ENCODE results near the gene COL27A1. TPM values are rescaled to one million over a fixed set of nuclear protein-coding genes. Genes with fewer than 3 reads are reported as not detected.
A peak's percentile ranks its signal among the peaks of the same experiment; 100 is the strongest.

Gene COL27A1
- total and polyA plus RNA-seq, 4 donors = 1.9 to 59.4 (median 45.6) TPM

DNA sequence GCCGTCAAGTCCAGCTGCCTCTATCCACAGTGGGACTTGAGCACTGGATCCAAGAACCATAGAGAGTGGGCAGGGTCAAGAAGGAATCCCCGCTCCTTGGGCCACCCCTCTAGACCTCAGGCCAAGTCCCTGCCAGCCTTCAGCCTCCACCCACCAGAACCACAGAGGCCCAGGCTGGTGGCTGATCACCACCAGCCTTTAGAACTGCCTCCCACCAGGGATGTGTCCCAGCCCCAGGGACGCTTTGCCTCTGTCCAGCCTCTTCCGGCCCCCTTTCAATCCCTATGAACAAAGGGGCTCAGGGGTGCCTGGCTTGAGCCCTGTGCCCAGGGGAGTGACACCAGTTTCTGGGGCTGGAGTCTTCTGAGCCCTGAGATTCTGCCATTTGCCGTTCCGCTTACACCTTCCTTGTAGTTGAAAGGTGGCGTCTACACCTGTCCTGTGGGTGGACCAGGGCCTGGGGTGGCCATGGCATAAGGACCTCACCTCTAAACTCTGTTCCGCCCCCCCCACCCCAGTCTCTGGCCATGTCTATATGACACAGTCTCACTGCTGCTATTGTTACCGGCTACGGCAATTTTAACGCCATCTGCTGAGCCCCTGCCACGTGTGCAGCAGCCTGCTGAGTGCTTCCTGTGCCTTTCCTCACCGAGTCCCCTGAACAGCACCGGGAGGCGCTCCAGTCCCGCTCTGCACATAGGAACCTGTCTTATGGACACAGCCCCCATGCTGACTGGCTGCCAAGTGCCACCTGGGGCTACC, 131.8 kb downstream of the COL27A1 start:
- H3K9me3 ChIP-seq (ENCODE audit: control insufficient read depth, low read length) = no peaks in the 10 kb centered on the region
- intact Hi-C loops (cut with DNase I) = no loop called here

DNA sequence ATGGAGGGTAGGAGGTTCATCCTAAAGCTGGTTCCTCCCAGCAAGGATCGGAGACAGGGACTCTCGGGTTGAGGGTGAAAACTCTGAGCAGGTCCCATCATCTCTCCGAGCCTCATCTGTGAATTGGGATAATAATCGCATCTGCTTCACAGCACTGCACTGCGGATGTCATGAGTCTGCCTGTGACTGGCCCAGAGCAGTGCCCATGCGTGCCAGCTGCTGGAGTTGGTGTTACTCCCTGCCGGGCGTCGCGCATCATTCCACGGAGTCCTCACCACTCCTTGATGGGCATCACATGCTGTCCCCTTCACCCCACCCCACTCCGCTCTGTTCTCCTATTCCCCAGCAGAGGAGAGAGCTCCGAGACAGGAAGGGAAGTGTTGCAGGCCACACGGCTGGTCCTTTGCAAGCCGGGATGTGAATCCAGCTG, 132.4 kb downstream of the COL27A1 start:
- H3K27ac ChIP-seq (ENCODE audit: low read depth in 1 of 2, low read length in 2 of 2) = no peak overlapping the region
- DNase-seq = peak; percentile 40 to 68
- H3K27me3 ChIP-seq (ENCODE audit: control insufficient read depth in 1 of 2, insufficient read depth in 2 of 2, low read length in 1 of 2) = no peaks in the 10 kb centered on the region
- H3K36me3 ChIP-seq (ENCODE audit: control insufficient read depth in 1 of 2, insufficient read depth in 2 of 2, low read length in 1 of 2) = peaks cover 0 to 1% of the 10 kb centered on the region in 2 donors
- no peak for ATAC-seq (ENCODE audit: low FRiP score)
- intact Hi-C loops (cut with DNase I) = no loop called here
- H3K4me1 ChIP-seq (ENCODE audit: control insufficient read depth in 1 of 2, insufficient read depth in 2 of 2, low read length in 2 of 2) = no peaks in the 10 kb centered on the region
- no peak overlapping the region for H3K4me3 ChIP-seq (ENCODE audit: low read length in 2 of 2)
- 73 to 75% methylated on average over 15 of the region's 15 CpGs for WGBS, 2 donors
- no peaks in the 10 kb centered on the region for H3K9me3 ChIP-seq (ENCODE audit: control insufficient read depth, low read length)

More for the DNA sequence above, 131.8 kb downstream of the COL27A1 start:
- no peaks in the 10 kb centered on the region for H3K27me3 ChIP-seq (ENCODE audit: control insufficient read depth in 1 of 2, insufficient read depth in 2 of 2, low read length in 1 of 2)
- ATAC-seq (ENCODE audit: low FRiP score) = no peak
- WGBS, 2 donors = 76 to 79% methylated on average over 16 of the region's 16 CpGs
- DNase-seq = peak; percentile 29 to 54
- H3K4me3 ChIP-seq (ENCODE audit: low read length in 2 of 2) = no peak overlapping the region
- H3K36me3 ChIP-seq (ENCODE audit: control insufficient read depth in 1 of 2, insufficient read depth in 2 of 2, low read length in 1 of 2) = no peaks in the 10 kb centered on the region
- no peak overlapping the region for H3K27ac ChIP-seq (ENCODE audit: low read depth in 1 of 2, low read length in 2 of 2)
- H3K4me1 ChIP-seq (ENCODE audit: control insufficient read depth in 1 of 2, insufficient read depth in 2 of 2, low read length in 2 of 2) = no peaks in the 10 kb centered on the region

DNA sequence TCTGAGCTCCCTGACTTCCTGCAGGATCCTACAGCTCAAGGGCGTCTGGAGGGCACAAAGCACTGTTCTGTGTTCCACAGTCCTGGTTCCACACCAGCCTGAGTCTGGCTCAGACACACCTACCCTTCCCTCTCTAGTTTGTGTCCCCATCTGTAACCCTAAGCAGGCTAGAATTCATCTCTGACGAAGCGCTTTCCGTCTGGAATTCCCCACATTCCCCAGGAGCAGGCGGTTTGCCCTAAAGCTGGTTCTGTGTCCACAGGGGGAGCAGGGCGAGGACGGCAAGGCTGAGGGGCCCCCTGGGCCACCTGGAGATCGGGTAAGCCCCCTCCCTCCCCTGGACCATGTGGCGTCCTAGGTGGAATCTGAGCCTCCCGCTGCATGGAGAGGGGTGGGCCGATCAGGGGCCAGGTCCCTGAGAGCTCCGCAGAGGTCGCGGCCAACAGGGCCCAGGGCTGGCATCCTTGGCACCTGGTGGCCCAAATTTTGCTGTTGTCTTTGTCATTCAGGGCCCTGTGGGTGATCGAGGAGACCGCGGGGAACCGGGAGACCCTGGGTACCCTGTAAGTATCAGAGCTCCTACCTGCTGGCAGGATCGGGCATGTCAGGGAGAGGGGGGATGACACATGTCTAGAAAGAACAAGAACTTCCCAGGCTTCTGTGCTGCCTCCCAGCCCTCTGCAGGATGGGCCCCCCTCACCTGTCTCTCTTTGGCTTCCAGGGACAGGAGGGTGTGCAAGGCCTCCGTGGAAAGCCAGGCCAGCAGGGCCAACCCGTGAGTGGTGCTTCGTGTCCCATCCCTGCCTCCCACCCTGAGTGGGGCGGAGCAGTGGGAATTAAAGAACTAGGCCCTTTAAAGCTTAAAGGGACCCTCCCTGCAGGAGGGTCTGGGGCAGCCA, 133.1 kb downstream of the COL27A1 start:
- Histone ChIP-seq H3K9me3 (ENCODE audit: control insufficient read depth, low read length) (no peaks in the 10 kb centered on the region), H3K4me3 (ENCODE audit: low read length in 2 of 2) (no peak overlapping the region), H3K27ac (ENCODE audit: low read depth in 1 of 2, low read length in 2 of 2) (no peak overlapping the region), H3K36me3 (ENCODE audit: control insufficient read depth in 1 of 2, insufficient read depth in 2 of 2, low read length in 1 of 2) (peaks cover 0 to 1% of the 10 kb centered on the region in 2 donors), H3K4me1 (ENCODE audit: control insufficient read depth in 1 of 2, insufficient read depth in 2 of 2, low read length in 2 of 2) (no peaks in the 10 kb centered on the region), H3K27me3 (ENCODE audit: control insufficient read depth in 1 of 2, insufficient read depth in 2 of 2, low read length in 1 of 2) (no peaks in the 10 kb centered on the region)
- 57 to 58% methylated on average over 23 of the region's 23 CpGs for WGBS, 2 donors
- intact Hi-C loops (cut with DNase I) = no loop called here
- ATAC-seq (ENCODE audit: low FRiP score) (no peak), DNase-seq (peak; percentile 45 to 70)

DNA sequence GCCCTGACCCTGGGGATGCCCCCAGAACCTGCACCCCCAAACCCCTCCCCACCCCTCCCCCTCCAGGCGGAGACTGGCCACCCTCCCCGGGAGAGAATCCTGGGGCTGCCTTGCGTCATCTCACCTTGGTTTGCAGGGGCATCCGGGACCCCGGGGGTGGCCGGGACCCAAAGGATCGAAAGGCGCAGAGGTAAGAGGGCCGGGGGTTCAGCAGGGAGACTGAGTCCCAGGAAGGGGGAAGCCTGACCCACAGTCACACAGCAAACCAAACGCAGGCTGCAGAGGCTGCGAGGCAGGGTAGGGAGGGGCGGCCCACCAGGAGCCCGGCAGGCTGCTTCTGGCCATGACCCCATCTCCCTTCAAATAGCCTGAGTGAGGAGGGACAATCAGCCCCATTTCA, 133.8 kb downstream of the COL27A1 start:
- ATAC-seq (ENCODE audit: low FRiP score) = no peak
- H3K4me1 ChIP-seq (ENCODE audit: control insufficient read depth in 1 of 2, insufficient read depth in 2 of 2, low read length in 2 of 2) = no peaks in the 10 kb centered on the region
- 81 to 89% methylated on average over 12 to 13 of the region's 13 CpGs for WGBS, 2 donors
- peaks cover 0 to 1% of the 10 kb centered on the region in 2 donors for H3K36me3 ChIP-seq (ENCODE audit: control insufficient read depth in 1 of 2, insufficient read depth in 2 of 2, low read length in 1 of 2)
- no peaks in the 10 kb centered on the region for H3K9me3 ChIP-seq (ENCODE audit: control insufficient read depth, low read length)
- DNase-seq = peak; percentile 40 to 77
- no peaks in the 10 kb centered on the region for H3K27me3 ChIP-seq (ENCODE audit: control insufficient read depth in 1 of 2, insufficient read depth in 2 of 2, low read length in 1 of 2)
- no peak overlapping the region for H3K27ac ChIP-seq (ENCODE audit: low read depth in 1 of 2, low read length in 2 of 2)
- H3K4me3 ChIP-seq (ENCODE audit: low read length in 2 of 2) = no peak overlapping the region
- intact Hi-C loops (cut with DNase I) = no loop called here

DNA sequence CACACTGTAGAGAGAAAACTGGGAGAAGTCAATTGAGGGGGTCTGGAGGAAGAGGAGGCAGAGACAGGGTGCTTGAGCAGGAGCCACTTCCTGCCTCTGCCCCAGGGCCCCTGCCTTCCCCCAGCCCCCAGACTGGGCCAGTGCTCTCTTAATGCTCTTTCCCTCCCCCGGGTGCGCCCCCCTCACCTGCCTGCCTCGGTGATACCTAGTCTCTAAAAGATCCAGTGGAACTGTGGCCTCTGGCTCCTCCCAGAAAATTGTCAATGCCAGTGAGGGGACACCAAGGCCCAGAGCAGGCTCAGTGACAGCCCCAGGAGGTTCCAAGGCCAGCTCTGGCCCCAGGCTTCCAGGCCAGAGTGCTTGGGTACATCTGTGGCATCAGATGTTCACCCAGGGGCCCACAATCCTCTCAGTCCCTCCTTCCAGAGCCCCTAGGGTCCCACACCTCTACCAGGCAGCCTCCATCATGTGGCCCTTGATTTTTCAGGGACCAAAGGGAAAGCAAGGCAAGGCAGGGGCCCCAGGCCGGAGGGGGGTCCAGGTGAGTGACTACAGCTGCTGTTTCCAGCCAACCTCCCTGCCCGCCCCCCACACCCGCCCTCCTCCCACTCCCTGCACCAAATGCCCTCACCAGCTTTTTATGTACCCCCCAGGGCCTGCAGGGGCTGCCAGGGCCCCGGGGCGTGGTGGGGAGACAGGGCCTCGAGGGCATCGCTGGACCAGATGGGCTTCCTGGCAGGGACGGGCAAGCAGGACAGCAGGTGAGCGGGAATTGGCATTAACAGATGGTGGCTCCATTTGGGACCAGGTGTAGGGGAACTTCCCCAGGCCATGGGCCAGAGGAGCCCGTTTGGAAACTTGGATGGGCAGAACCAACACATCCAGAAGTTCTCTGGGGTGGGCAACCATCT, 134.5 kb downstream of the COL27A1 start:
- no peak for ATAC-seq (ENCODE audit: low FRiP score)
- WGBS, 2 donors = 75 to 80% methylated on average over 13 of the region's 13 CpGs
- Histone ChIP-seq H3K36me3 (ENCODE audit: control insufficient read depth in 1 of 2, insufficient read depth in 2 of 2, low read length in 1 of 2) (peaks cover 0 to 1% of the 10 kb centered on the region in 2 donors), H3K9me3 (ENCODE audit: control insufficient read depth, low read length) (no peaks in the 10 kb centered on the region), H3K4me1 (ENCODE audit: control insufficient read depth in 1 of 2, insufficient read depth in 2 of 2, low read length in 2 of 2) (no peaks in the 10 kb centered on the region), H3K27ac (ENCODE audit: low read depth in 1 of 2, low read length in 2 of 2) (no peak overlapping the region), H3K4me3 (ENCODE audit: low read length in 2 of 2) (no peak overlapping the region), H3K27me3 (ENCODE audit: control insufficient read depth in 1 of 2, insufficient read depth in 2 of 2, low read length in 1 of 2) (no peaks in the 10 kb centered on the region)
- DNase-seq = peak; percentile 41 to 68
- intact Hi-C loops (cut with DNase I) = loop anchor here (1.0 to 5.0 kb wide), 5 partner anchors 135 to 207 kb away; partner anchors contain the start of gene COL27A1 (in 1 of the 2)

DNA sequence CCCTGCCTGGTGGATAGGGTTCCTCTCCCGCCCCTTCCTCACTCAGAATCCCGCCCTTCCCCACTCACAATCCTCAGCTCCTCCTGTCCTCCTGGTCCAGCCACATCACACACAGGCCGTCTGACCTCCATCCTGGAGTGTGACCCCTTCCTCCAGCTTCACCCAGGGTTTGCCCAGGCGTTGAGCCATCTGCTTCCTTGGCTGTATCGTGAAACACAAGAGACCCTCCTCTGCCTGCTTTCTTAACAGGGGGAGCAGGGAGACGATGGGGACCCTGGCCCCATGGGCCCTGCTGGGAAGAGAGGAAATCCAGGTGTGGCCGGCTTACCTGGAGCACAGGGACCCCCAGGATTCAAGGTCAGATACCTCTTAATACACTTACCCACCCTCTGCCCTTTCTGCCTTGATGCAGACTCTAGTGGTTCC, 135.2 kb downstream of the COL27A1 start:
- intact Hi-C loops (cut with DNase I) = loop anchor here (1.0 to 5.0 kb wide), 5 partner anchors 136 to 208 kb away; partner anchors contain the start of gene COL27A1 (in 1 of the 2)
- no peaks in the 10 kb centered on the region for H3K4me1 ChIP-seq (ENCODE audit: control insufficient read depth in 1 of 2, insufficient read depth in 2 of 2, low read length in 2 of 2)
- 58 to 60% methylated on average over 7 of the region's 7 CpGs for WGBS, 2 donors
- DNase-seq (peak in 1 of 2 donors; percentile 74), ATAC-seq (ENCODE audit: low FRiP score) (no peak)
- no peaks in the 10 kb centered on the region for H3K9me3 ChIP-seq (ENCODE audit: control insufficient read depth, low read length)
- H3K27me3 ChIP-seq (ENCODE audit: control insufficient read depth in 1 of 2, insufficient read depth in 2 of 2, low read length in 1 of 2) = no peaks in the 10 kb centered on the region
- no peak overlapping the region for H3K4me3 ChIP-seq (ENCODE audit: low read length in 2 of 2)
- H3K36me3 ChIP-seq (ENCODE audit: control insufficient read depth in 1 of 2, insufficient read depth in 2 of 2, low read length in 1 of 2) = peaks cover 0 to 1% of the 10 kb centered on the region in 2 donors
- no peak overlapping the region for H3K27ac ChIP-seq (ENCODE audit: low read depth in 1 of 2, low read length in 2 of 2)

DNA sequence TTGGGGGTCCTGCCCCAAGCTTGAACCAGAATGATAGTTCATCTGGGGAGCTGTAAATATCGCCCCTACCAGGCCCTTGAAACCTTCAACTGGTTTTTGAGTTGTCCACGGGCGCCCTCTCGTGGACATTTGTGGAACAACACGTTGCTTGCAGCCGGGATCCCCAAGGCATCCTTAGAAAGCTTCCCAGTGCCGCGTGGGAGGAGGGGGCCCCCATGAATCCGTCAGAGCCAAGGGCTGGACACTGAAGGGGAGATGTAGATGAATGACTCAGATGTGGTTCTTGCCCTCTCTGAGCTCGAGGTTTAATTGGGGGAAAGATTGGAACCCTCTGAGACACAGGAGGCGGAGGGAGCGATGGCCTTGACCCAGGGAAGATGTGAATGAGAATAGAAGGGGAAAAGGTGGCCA, 135.7 kb downstream of the COL27A1 start:
- H3K36me3 ChIP-seq (ENCODE audit: control insufficient read depth in 1 of 2, insufficient read depth in 2 of 2, low read length in 1 of 2) = peaks cover 0 to 1% of the 10 kb centered on the region in 2 donors
- H3K9me3 ChIP-seq (ENCODE audit: control insufficient read depth, low read length) = no peaks in the 10 kb centered on the region
- H3K27ac ChIP-seq (ENCODE audit: low read depth in 1 of 2, low read length in 2 of 2) = no peak overlapping the region
- H3K4me1 ChIP-seq (ENCODE audit: control insufficient read depth in 1 of 2, insufficient read depth in 2 of 2, low read length in 2 of 2) = no peaks in the 10 kb centered on the region
- DNase-seq = peak; percentile 74 to 92
- intact Hi-C loops (cut with DNase I) = loop anchor here (2.0 to 5.0 kb wide), 4 partner anchors 136 to 208 kb away; partner anchors contain the start of gene COL27A1 (in 1 of the 2)
- WGBS, 2 donors = 17 to 18% methylated on average over 12 of the region's 12 CpGs
- no peaks in the 10 kb centered on the region for H3K27me3 ChIP-seq (ENCODE audit: control insufficient read depth in 1 of 2, insufficient read depth in 2 of 2, low read length in 1 of 2)
- ATAC-seq (ENCODE audit: low FRiP score) = peak; percentile 69
- no peak overlapping the region for H3K4me3 ChIP-seq (ENCODE audit: low read length in 2 of 2)
